Prostate gland (tissue), 2 donors: Measurements from ENCODE around the gene GPBP1L1.

Source experiments
- POLR2A ChIP-seq: fragments of 450-650 bp; IDR thresholded peaks from one replicate; pipeline ENCODE4 v1.6.1; 2016; ENCODE audit warnings: antibody characterized with exemption, mild to moderate bottlenecking
- POLR2AphosphoS5 ChIP-seq: sonication (generic); formaldehyde crosslinking; IDR thresholded peaks from one replicate; pipeline ENCODE4 v1.6.1; 2017; ENCODE audit warnings: antibody characterized with exemption
- TF ChIP-seq, protein P1 (sequence below), 4 experiments: fragments of 200-600 bp in 2 of 4; fragments of 450-650 bp in 2 of 4; sonication (generic) in 2 of 4; IDR thresholded peaks; 1 replicate in 3 of 4; 2 replicates in 1 of 4; pipeline ENCODE4 v1.5.1; 2016 to 2019; ENCODE audit warnings: antibody characterized with exemption in 4 of 4, mild to moderate bottlenecking in 2 of 4, moderate library complexity in 2 of 4

DNA sequence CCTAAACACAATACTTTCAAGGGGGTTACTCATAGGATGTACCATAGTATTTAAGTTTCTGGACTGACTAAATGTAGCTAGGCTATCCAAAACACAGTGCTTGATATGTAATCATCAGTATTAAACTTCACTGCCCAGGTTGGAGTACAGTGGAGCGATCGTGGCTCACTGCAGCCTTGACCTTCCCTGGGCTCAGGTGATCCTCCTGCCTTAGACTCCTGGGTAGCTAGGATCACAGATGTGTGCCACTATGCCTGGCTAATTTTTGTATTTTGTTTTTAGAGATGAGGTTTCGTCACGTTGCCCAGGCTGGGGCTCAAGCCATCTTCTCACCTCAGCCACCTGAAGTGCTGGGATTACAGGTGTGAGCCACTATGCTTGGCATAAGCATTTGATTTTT is 91.9 kb downstream of the GPBP1L1 start:
- TF ChIP-seq, protein P1, sequence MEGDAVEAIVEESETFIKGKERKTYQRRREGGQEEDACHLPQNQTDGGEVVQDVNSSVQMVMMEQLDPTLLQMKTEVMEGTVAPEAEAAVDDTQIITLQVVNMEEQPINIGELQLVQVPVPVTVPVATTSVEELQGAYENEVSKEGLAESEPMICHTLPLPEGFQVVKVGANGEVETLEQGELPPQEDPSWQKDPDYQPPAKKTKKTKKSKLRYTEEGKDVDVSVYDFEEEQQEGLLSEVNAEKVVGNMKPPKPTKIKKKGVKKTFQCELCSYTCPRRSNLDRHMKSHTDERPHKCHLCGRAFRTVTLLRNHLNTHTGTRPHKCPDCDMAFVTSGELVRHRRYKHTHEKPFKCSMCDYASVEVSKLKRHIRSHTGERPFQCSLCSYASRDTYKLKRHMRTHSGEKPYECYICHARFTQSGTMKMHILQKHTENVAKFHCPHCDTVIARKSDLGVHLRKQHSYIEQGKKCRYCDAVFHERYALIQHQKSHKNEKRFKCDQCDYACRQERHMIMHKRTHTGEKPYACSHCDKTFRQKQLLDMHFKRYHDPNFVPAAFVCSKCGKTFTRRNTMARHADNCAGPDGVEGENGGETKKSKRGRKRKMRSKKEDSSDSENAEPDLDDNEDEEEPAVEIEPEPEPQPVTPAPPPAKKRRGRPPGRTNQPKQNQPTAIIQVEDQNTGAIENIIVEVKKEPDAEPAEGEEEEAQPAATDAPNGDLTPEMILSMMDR (IDR thresholded peaks at IDR 0.05) = no peak
- TF ChIP-seq POLR2A (no peak), POLR2AphosphoS5 (no peak)
